Right cardiac atrium (tissue), 5 donors: ENCODE results near the gene BDKRB2. TPM values are rescaled to one million over a fixed set of nuclear protein-coding genes. Genes with fewer than 3 reads are reported as not detected.

Experiments
- polyA plus RNA-seq: library from polyadenylated mRNA; stranded (reverse); fragments of 200-250 nt; gene quantifications from one replicate; pipeline ENCODE4 v1.2.3, GENCODE V29; 2013
- total RNA-seq, 4 donors: library from RNA; stranded (reverse); fragmentation: NEBNext Ultra II Directional; extraction: Animal tissue kit (Norgen Biotek cat#: 25700); gene quantifications; one replicate each; pipeline ENCODE4 v1.2.1, GENCODE V29; 2021
- donor health status: healthy with polysubstance abuse.
- donor health status: DM: no; HTN: yes; CAD: no.
- donor health status: DM: no; HTN: no; CAD: no.
- donor health status: DM: no; HTN: yes; CAD: no; lungs with severe emphysema.
- donor health status: DM: yes; HTN: yes; CAD: no.

Gene BDKRB2
- total and polyA plus RNA-seq, 5 donors, result 0.23 to 1.2 (median 0.57) TPM

Other genes starting within 250 kb of the BDKRB2 start
- gene C14orf132, start 165.5 kb upstream of the BDKRB2 start, total RNA-seq, result 1 to 10 TPM; 3.7 to 5.3 (median 4.7) TPM
- 2.9 TPM for gene C14orf132, start 165.5 kb upstream of the BDKRB2 start, polyA plus RNA-seq
- not detected for gene BDKRB1, start 51.4 kb downstream of the BDKRB2 start, total RNA-seq
- 0.18 TPM for gene BDKRB1, start 51.4 kb downstream of the BDKRB2 start, polyA plus RNA-seq
- gene ATG2B, start 158.5 kb downstream of the BDKRB2 start, total RNA-seq, result 10 to 100 TPM; 13.4 to 16.4 (median 14.2) TPM
- gene ATG2B, start 158.5 kb downstream of the BDKRB2 start, polyA plus RNA-seq, result 3.0 TPM
- 10 to 100 TPM; 10.1 to 14.9 (median 12.8) TPM for gene GSKIP, start 158.7 kb downstream of the BDKRB2 start, total RNA-seq
- 6.5 TPM for gene GSKIP, start 158.7 kb downstream of the BDKRB2 start, polyA plus RNA-seq
- gene AK7, start 187.3 kb downstream of the BDKRB2 start, total RNA-seq, result 1 to 10 TPM in 2 of 4 donors, under 1 TPM in 2; 0.86 to 1.3 (median 1.0) TPM
- 0.75 TPM for gene AK7, start 187.3 kb downstream of the BDKRB2 start, polyA plus RNA-seq